ENCODE measurements around the gene PTPRM. TPM values are rescaled to one million over a fixed set of nuclear protein-coding genes. Genes with fewer than 3 reads are reported as not detected.

The PTPRM gene
- polyA plus RNA-seq, 1 of the 3 experiments (the other 2 are of a cell fraction) = 16.0 TPM

- Histone ChIP-seq H3K4me1 (ENCODE audit: control insufficient read depth in 1 of 2, insufficient read depth in 2 of 2, low read depth in 1 of 2, low read length in 1 of 2) (peaks cover 0 to 26% of the 10 kb centered on the region in 2 experiments; a peak in 2 of 4 replicates), H4K20me1 (ENCODE audit: insufficient read depth) (no peaks in the 10 kb centered on the region), H3K36me3 (replicated peaks in 1 of 2; ENCODE audit: control insufficient read depth in 1 of 2, insufficient read depth in 2 of 2, low read length in 1 of 2) (no peaks in the 10 kb centered on the region), H3K9me2 (no peaks in the 10 kb centered on the region), H3K27ac (ENCODE audit: low read depth in 2 of 2, low read length in 1 of 2) (no peak overlapping the region), H3K4me3 (ENCODE audit: low read depth in 2 of 2, low read length in 1 of 2) (no peak overlapping the region), H3K9ac (no peak overlapping the region), H3K27me3 (ENCODE audit: insufficient read depth) (no peaks in the 10 kb centered on the region), H3K79me2 (ENCODE audit: insufficient read depth) (no peaks in the 10 kb centered on the region), H3K4me2 (no peak overlapping the region), H2AFZ (ENCODE audit: low read depth) (no peak overlapping the region), H3F3A (replicated peaks; ENCODE audit: insufficient read depth) (no peaks in the 10 kb centered on the region), H3K9me3 (no peaks in the 10 kb centered on the region)
- POLR2A ChIA-PET = interaction anchor here (0.6 kb wide), 1 partner anchor 25 kb away, joined by 3 read pairs; no protein-coding TSS in a partner anchor
- no peak for TF ChIP-seq REST (IDR thresholded peaks at IDR 0.05; ENCODE audit: low read depth, low read length)
- TF ChIP-seq, protein P1, sequence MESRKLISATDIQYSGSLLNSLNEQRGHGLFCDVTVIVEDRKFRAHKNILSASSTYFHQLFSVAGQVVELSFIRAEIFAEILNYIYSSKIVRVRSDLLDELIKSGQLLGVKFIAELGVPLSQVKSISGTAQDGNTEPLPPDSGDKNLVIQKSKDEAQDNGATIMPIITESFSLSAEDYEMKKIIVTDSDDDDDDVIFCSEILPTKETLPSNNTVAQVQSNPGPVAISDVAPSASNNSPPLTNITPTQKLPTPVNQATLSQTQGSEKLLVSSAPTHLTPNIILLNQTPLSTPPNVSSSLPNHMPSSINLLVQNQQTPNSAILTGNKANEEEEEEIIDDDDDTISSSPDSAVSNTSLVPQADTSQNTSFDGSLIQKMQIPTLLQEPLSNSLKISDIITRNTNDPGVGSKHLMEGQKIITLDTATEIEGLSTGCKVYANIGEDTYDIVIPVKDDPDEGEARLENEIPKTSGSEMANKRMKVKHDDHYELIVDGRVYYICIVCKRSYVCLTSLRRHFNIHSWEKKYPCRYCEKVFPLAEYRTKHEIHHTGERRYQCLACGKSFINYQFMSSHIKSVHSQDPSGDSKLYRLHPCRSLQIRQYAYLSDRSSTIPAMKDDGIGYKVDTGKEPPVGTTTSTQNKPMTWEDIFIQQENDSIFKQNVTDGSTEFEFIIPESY (IDR thresholded peaks at IDR 0.05; ENCODE audit: borderline replicate concordance, low read depth) = no peak
- TF ChIP-seq MXI1 (IDR thresholded peaks at IDR 0.05; ENCODE audit: low read depth, low read length) = no peak
- no peak for TF ChIP-seq RXRA (IDR thresholded peaks at IDR 0.05; ENCODE audit: borderline replicate concordance, low read depth)
- no peak for TF ChIP-seq ELF1 (IDR thresholded peaks at IDR 0.05)
- no peak for TF ChIP-seq NRF1 (IDR thresholded peaks at IDR 0.05; ENCODE audit: low read depth, low read length)
- 43% methylated on average over 1 of the region's 1 CpG for WGBS (ENCODE audit: low lambda C conversion rate)
- DNase-seq = no peak
- CTCF ChIA-PET = interaction anchor here (0.8 to 2.4 kb wide), 3 partner anchors 12 to 216 kb away, joined by 3 to 6 read pairs (median 3); no protein-coding TSS in a partner anchor
Observed at GRCh38 chr18:7805880-7806279, 238.8 kb downstream of the PTPRM start.

GRCh38 chr18:7807936-7808453 lies 240.9 kb downstream of the PTPRM start:
- no peaks in the 10 kb centered on the region for H3K27me3 ChIP-seq (ENCODE audit: insufficient read depth)

More at GRCh38 chr18:7807936-7808453, 240.9 kb downstream of the PTPRM start:
- H3K4me3 ChIP-seq (ENCODE audit: low read depth in 2 of 2, low read length in 1 of 2) = no peak overlapping the region
- H3K9me3 ChIP-seq = no peaks in the 10 kb centered on the region
- H3K4me2 ChIP-seq = no peak overlapping the region
- H4K20me1 ChIP-seq (ENCODE audit: insufficient read depth) = no peaks in the 10 kb centered on the region
- no peaks in the 10 kb centered on the region for H3K9me2 ChIP-seq
- no peaks in the 10 kb centered on the region for H3K79me2 ChIP-seq (ENCODE audit: insufficient read depth)
- POLR2A ChIA-PET = no interaction called here
- no peak overlapping the region for H2AFZ ChIP-seq (ENCODE audit: low read depth)
- H3K36me3 ChIP-seq (replicated peaks in 1 of 2; ENCODE audit: control insufficient read depth in 1 of 2, insufficient read depth in 2 of 2, low read length in 1 of 2) = no peaks in the 10 kb centered on the region
- no peak overlapping the region for H3K9ac ChIP-seq
- H3K4me1 ChIP-seq (ENCODE audit: control insufficient read depth in 1 of 2, insufficient read depth in 2 of 2, low read depth in 1 of 2, low read length in 1 of 2) = peaks cover 0 to 26% of the 10 kb centered on the region in 2 experiments; a peak in 2 of 4 replicates
- H3K27ac ChIP-seq (ENCODE audit: low read depth in 2 of 2, low read length in 1 of 2) = no peak overlapping the region
- DNase-seq = no peak
- 41% methylated on average over 9 of the region's 9 CpGs for WGBS (ENCODE audit: low lambda C conversion rate)
- no peaks in the 10 kb centered on the region for H3F3A ChIP-seq (replicated peaks; ENCODE audit: insufficient read depth)
- CTCF ChIA-PET = no interaction called here
- TF ChIP-seq FOXM1 (IDR thresholded peaks at IDR 0.05; ENCODE audit: low read depth) = no peak
- TF ChIP-seq, protein P1 (IDR thresholded peaks at IDR 0.05; ENCODE audit: borderline replicate concordance, low read depth) = no peak
